Thyroid gland (tissue), 4 donors: ENCODE results near the gene TNIK.

Experiments
- CTCF ChIP-seq, 6 experiments: fragments of 200-600 bp in 3 of 6; fragments of 450-650 bp in 3 of 6; sonication (generic) in 3 of 6; IDR thresholded peaks; one replicate each; pipeline ENCODE4 v1.5.1; 2016 to 2019; ENCODE audit warnings: antibody characterized with exemption in 6 of 6, mild to moderate bottlenecking in 2 of 6, inconsistent platforms in 1 of 6, moderate library complexity in 1 of 6
- POLR2A ChIP-seq, 2 donors: fragments of 450-650 bp; IDR thresholded peaks; one replicate each; pipeline ENCODE4 v1.6.1; 2017; ENCODE audit warnings: antibody characterized with exemption in 2 of 2, mild to moderate bottlenecking in 2 of 2, moderate library complexity in 1 of 2

GRCh38 chr3:171366043-171366442, 94.2 kb downstream of the TNIK start:
- TF ChIP-seq CTCF (IDR thresholded peaks at IDR 0.05) (no peak), POLR2A (IDR thresholded peaks at IDR 0.05) (no peak)
